ENCODE results near the gene BCL2.

- TF ChIP-seq CTCF (IDR thresholded peaks at IDR 0.05) (no peak), POLR2A (IDR thresholded peaks at IDR 0.05) (no peak), POLR2AphosphoS5 (IDR thresholded peaks at IDR 0.05) (no peak)
Observed at GRCh38 chr18:63192885-63193349, 126.7 kb downstream of the BCL2 start.

Data from prostate gland (tissue), 2 donors.